CD4-positive, alpha-beta T cell treated with Interleukin-6 for 4 hours (primary cell): ENCODE measurements around the gene SH3GL3.

Experiments
- DNase-seq: peaks from one replicate; pipeline ENCODE4 v3.0.0-alpha.2; 2020; ENCODE audit warnings: mixed read lengths

The SH3GL3 gene

GRCh38 chr15:83510001-83510400, 62.9 kb downstream of the SH3GL3 start:
- no peak for DNase-seq

- no peak for DNase-seq
These were observed 65.3 kb downstream of the SH3GL3 start for GRCh38 chr15:83512459-83512858.

GRCh38 chr15:83514584-83514983, 67.4 kb downstream of the SH3GL3 start:
- DNase-seq: no peak

- no peak for DNase-seq
These were observed 68.0 kb downstream of the SH3GL3 start for GRCh38 chr15:83515164-83515563.

- no peak for DNase-seq
These were observed 69.8 kb downstream of the SH3GL3 start for GRCh38 chr15:83516935-83517334.

- no peak for DNase-seq
These were observed 79.2 kb downstream of the SH3GL3 start for GRCh38 chr15:83526319-83526718.

- DNase-seq: no peak
These were observed 86.3 kb downstream of the SH3GL3 start for GRCh38 chr15:83533410-83533962.

- no peak for DNase-seq
These were observed 90.5 kb downstream of the SH3GL3 start for GRCh38 chr15:83537606-83538005.

GRCh38 chr15:83538682-83539081, 91.5 kb downstream of the SH3GL3 start:
- DNase-seq: no peak

GRCh38 chr15:83545804-83546511, 98.8 kb downstream of the SH3GL3 start:
- no peak for DNase-seq

GRCh38 chr15:83546512-83546888, 99.4 kb downstream of the SH3GL3 start:
- DNase-seq: no peak

- DNase-seq: no peak
These were observed 100.0 kb downstream of the SH3GL3 start for GRCh38 chr15:83547168-83547567.

GRCh38 chr15:83549623-83550022, 102.5 kb downstream of the SH3GL3 start:
- no peak for DNase-seq

- DNase-seq: no peak
These were observed 107.4 kb downstream of the SH3GL3 start for GRCh38 chr15:83554558-83554957.

GRCh38 chr15:83555383-83555782, 108.2 kb downstream of the SH3GL3 start:
- no peak for DNase-seq

- DNase-seq: no peak
These were observed 108.9 kb downstream of the SH3GL3 start for GRCh38 chr15:83556068-83556467.

- DNase-seq: no peak
These were observed 109.6 kb downstream of the SH3GL3 start for GRCh38 chr15:83556754-83557153.

GRCh38 chr15:83558146-83558545, 111.0 kb downstream of the SH3GL3 start:
- no peak for DNase-seq

GRCh38 chr15:83559310-83559966, 112.3 kb downstream of the SH3GL3 start:
- peak; percentile 17 for DNase-seq

GRCh38 chr15:83561661-83562060, 114.5 kb downstream of the SH3GL3 start:
- DNase-seq: no peak

- no peak for DNase-seq
These were observed 118.0 kb downstream of the SH3GL3 start for GRCh38 chr15:83565138-83565537.

- DNase-seq: no peak
These were observed 118.5 kb downstream of the SH3GL3 start for GRCh38 chr15:83565553-83566159.

GRCh38 chr15:83567318-83567717, 120.2 kb downstream of the SH3GL3 start:
- DNase-seq: no peak

- DNase-seq: no peak
These were observed 122.2 kb downstream of the SH3GL3 start for GRCh38 chr15:83569341-83569740.
